Mesothelial cell of epicardium (in vitro differentiated cells): ENCODE data around the gene NDRG2. TPM values are rescaled to one million over a fixed set of nuclear protein-coding genes. Genes with fewer than 3 reads are reported as not detected.

Experiments used
- DNase-seq, 2 experiments: peaks; one replicate each; pipeline ENCODE4 v3.0.0; 2021; ENCODE audit warnings: low spot score in 2 of 2; ENCODE audit not compliant: unreplicated experiment in 2 of 2
- H3K27ac Mint-ChIP-seq: 2 replicates; pipeline ENCODE4 v1.8.0; 2021; ENCODE audit warnings: mixed read lengths
- H3K27me3 Mint-ChIP-seq: 2 replicates; pipeline ENCODE4 v1.8.0; 2021; ENCODE audit warnings: low read depth, mixed read lengths
- H3K36me3 Mint-ChIP-seq: 2 replicates; pipeline ENCODE4 v1.8.0; 2021; ENCODE audit warnings: mixed read lengths
- H3K4me1 Mint-ChIP-seq: 2 replicates; pipeline ENCODE4 v1.8.0; 2021; ENCODE audit warnings: mixed read lengths
- H3K4me3 Mint-ChIP-seq: 2 replicates; pipeline ENCODE4 v1.8.0; 2021; ENCODE audit warnings: mild to moderate bottlenecking, moderate library complexity, mixed read lengths
- H3K9me3 Mint-ChIP-seq: 2 replicates; pipeline ENCODE4 v1.8.0; 2021; ENCODE audit warnings: mixed read lengths
- total RNA-seq: library from RNA; stranded (reverse); gene quantifications from 3 replicates; pipeline ENCODE4 v1.2.1, GENCODE V29; 2021
- TF ChIP-seq, protein P1 (sequence below): fragments of 200-600 bp; sonication (generic); IDR thresholded peaks from one replicate; pipeline ENCODE4 v1.5.0; 2021; ENCODE audit warnings: antibody characterized with exemption; ENCODE audit not compliant: unreplicated experiment

NDRG2 gene
- total RNA-seq, 1 donor from 2014 or later: 104 TPM

DNA sequence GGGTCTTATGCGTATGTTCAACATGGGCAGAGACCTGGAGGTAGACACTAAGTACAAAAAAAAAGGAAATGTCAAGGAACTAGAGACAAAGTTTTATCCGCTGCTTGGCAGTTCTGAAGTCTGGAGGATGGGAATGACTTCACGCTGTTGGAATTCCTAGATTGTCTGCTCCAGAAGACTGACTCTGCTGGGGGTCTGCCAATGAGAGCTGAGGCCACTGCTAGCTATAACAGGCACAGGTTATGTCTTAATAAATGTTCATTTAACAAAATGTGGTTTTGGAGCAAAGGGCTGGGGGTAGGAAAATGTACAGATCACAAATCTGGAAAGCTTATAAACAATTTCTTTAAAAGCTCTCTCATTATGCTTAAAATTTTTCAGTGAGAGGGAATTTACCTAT lies 38.6 kb upstream of the NDRG2 start:
- no peak overlapping the region for H3K27ac Mint-ChIP-seq
- H3K4me1 Mint-ChIP-seq: peaks cover 13% of the 10 kb centered on the region
- peaks cover under 1% of the 10 kb centered on the region for H3K27me3 Mint-ChIP-seq

DNA sequence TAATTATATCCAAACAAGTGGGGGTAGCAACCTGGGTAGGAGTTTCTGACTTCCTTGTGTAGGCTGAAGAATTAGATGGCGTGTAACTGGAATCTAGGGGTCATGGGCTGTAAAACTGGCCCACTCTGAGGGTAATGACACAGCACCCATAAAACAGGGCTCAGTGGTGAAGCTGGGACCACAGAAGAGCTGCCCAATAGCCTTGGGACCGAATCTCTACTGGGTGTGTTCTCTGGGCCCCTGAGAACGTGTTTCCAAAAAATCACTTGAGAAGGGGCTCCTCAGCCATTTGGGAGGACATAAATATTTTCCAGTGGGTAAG lies 36.4 kb upstream of the NDRG2 start:
- TF ChIP-seq, protein P1, sequence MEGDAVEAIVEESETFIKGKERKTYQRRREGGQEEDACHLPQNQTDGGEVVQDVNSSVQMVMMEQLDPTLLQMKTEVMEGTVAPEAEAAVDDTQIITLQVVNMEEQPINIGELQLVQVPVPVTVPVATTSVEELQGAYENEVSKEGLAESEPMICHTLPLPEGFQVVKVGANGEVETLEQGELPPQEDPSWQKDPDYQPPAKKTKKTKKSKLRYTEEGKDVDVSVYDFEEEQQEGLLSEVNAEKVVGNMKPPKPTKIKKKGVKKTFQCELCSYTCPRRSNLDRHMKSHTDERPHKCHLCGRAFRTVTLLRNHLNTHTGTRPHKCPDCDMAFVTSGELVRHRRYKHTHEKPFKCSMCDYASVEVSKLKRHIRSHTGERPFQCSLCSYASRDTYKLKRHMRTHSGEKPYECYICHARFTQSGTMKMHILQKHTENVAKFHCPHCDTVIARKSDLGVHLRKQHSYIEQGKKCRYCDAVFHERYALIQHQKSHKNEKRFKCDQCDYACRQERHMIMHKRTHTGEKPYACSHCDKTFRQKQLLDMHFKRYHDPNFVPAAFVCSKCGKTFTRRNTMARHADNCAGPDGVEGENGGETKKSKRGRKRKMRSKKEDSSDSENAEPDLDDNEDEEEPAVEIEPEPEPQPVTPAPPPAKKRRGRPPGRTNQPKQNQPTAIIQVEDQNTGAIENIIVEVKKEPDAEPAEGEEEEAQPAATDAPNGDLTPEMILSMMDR: no peak
- Mint-ChIP-seq H3K4me1 (peaks cover 15% of the 10 kb centered on the region), H3K27ac (no peak overlapping the region), H3K4me3 (no peak overlapping the region), H3K36me3 (no peaks in the 10 kb centered on the region), H3K27me3 (no peaks in the 10 kb centered on the region), H3K9me3 (no peaks in the 10 kb centered on the region)
- DNase-seq: no peak

More for the DNA sequence above, 38.6 kb upstream of the NDRG2 start:
- Mint-ChIP-seq H3K9me3 (no peaks in the 10 kb centered on the region), H3K36me3 (no peaks in the 10 kb centered on the region), H3K4me3 (no peak overlapping the region)
- no peak for DNase-seq
- TF ChIP-seq, protein P1: no peak

DNA sequence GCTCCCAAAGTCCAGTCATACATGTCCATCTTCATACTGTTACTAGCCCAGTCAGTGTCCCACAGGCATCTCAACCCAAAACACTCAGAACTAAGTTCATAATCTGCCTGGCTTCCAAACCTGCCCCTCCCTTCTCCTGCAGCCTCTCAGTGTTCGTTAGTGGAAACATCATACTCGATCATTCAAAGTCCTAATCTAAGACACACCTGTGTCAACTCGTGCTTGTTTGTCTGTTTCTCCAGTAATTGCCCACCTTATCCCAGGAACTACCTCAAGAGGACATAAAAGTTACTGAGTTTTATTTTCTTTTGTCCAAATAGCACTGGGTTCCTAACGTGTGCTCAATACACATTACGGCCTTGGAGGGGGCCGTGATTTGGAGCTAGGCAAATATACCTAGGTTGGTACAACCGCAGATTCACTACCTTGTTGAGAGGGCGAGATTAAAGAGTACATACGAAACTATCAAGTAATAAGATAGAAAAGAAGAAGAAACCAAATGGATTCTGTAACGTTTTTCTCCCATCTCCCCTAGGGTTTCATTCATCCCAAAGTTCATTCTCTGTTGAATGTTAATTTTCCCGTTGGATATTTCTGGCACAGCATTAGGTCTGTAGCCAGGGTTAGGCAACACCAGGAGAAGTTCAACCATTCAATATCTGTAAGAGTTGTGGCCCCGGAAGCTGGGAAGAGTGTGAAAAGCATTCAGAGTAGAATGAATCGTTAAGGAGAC lies 35.9 kb upstream of the NDRG2 start:
- TF ChIP-seq, protein P1: no peak
- Mint-ChIP-seq H3K36me3 (no peaks in the 10 kb centered on the region), H3K4me1 (peaks cover 17% of the 10 kb centered on the region), H3K27ac (no peak overlapping the region), H3K9me3 (no peaks in the 10 kb centered on the region), H3K4me3 (no peak overlapping the region), H3K27me3 (no peaks in the 10 kb centered on the region)
- DNase-seq: no peak

DNA sequence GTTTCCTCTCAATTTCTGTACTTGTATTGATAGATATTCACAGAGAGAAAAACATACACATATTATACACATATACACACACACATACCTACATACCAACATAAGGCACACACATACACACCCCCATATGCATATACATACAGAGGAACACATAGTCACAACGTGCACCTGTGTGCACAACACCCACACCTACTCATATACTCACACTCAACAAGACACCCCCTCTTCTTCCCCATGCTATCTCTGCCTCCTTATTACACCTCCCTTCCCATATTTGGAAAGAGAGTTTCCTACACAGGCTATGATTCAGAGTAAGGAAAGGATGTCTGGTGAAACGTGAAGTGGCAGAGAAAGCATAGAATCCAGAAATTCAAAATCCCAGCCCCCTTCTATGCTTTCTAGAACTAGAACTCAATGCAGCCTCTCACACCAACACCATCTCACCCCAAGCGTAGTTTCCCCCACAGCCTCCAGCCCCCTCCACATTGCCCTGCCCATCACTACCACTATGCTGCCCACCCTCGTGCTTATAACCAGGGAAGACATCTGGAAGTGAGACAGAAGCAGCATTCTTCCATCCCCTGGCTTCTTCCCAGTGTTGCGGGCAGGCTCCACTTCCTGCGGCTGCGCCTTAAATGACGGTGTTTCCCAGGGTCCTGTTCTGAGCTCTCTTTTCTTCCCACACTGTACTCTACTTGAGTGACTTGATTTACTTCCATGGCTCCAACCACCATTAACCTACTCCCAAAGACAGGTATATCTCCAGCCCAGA lies 35.2 kb upstream of the NDRG2 start:
- Mint-ChIP-seq H3K4me3 (no peak overlapping the region), H3K27ac (no peak overlapping the region), H3K4me1 (peaks cover 22% of the 10 kb centered on the region)

DNA sequence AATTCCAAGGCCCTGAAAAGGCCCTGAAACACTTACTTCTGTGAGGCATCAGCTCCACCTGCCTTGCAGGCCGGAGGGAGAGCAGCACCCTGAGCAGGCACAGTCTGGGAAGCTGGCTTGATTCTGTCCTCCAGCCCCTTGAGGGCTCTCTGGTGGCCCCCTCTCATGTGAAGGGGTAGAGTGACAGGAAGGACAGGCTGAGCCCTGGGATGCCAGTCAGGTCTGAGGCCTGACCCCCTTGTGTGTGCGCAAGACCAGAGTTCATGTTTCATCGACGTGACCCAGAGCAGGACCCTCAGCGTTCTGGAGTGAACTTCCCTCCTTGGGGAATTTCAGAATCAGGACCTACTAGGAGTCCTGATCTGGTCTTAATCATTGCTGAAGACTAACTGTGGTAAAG lies 34.0 kb upstream of the NDRG2 start:
- H3K27me3 Mint-ChIP-seq: no peaks in the 10 kb centered on the region
- no peaks in the 10 kb centered on the region for H3K36me3 Mint-ChIP-seq
- H3K27ac Mint-ChIP-seq: no peak overlapping the region
- no peaks in the 10 kb centered on the region for H3K9me3 Mint-ChIP-seq
- H3K4me3 Mint-ChIP-seq: no peak overlapping the region
- peaks cover 21% of the 10 kb centered on the region for H3K4me1 Mint-ChIP-seq
- TF ChIP-seq, protein P1: no peak
- DNase-seq: no peak

More for the DNA sequence above, 35.2 kb upstream of the NDRG2 start:
- Mint-ChIP-seq H3K9me3 (no peaks in the 10 kb centered on the region), H3K27me3 (no peaks in the 10 kb centered on the region), H3K36me3 (no peaks in the 10 kb centered on the region)
- TF ChIP-seq, protein P1: no peak
- DNase-seq: no peak
